ENCODE measurements around the gene MRTFB. TPM values are rescaled to one million over a fixed set of nuclear protein-coding genes. Genes with fewer than 3 reads are reported as not detected.
A peak's percentile ranks its signal among the peaks of the same experiment; 100 is the strongest.

The MRTFB gene
- total and polyA plus RNA-seq, 12 donors: 4.1 to 41.8 (median 32.5) TPM

DNA sequence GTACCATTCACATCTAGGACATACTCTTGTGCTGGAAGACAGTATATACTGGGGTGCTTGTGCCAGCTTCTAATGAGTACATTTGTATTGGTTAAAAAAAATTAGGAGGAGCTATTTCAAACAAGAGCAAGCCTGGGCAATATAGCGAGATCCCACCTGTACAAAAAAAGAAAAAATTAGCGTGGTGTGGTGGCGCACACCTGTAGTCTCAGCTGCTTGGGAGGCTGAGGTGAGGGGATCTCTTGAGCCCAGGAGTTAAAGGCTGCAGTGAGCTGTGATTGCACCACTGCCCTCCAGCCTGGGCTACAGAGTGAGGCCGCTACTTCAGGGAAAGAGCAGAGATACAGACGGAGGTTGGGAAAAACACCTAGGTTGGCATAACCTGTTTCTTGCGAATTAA, 1.2 kb downstream of the MRTFB start:
- Histone ChIP-seq H3K27ac (peak overlapping the region in 4 of 10 donors; percentile 18 to 92 (median 86)), H3K27me3 (no peaks in the 10 kb centered on the region), H3K4me3 (peak overlapping the region in 9 of 10 donors; percentile 73 to 99 (median 93)), H3K9me3 (no peaks in the 10 kb centered on the region), H3K4me1 (peaks cover 0 to 37% (median 19%) of the 10 kb centered on the region in 9 donors), H3K36me3 (peaks cover 0 to 8% (median 0%) of the 10 kb centered on the region in 9 donors)
- intact Hi-C loops (cut with DNase I): loop anchor here in 7 of 10 donors (5.0 to 10.0 kb wide), 8 partner anchors 68 to 150 kb away; partner anchors contain the start of gene ERCC4 (in 4 of the 7)
- ATAC-seq: no peak
- 99 to 100% methylated on average over 6 of the region's 6 CpGs for WGBS, 2 donors
- DNase-seq: no peak
- TF ChIP-seq, protein P1, sequence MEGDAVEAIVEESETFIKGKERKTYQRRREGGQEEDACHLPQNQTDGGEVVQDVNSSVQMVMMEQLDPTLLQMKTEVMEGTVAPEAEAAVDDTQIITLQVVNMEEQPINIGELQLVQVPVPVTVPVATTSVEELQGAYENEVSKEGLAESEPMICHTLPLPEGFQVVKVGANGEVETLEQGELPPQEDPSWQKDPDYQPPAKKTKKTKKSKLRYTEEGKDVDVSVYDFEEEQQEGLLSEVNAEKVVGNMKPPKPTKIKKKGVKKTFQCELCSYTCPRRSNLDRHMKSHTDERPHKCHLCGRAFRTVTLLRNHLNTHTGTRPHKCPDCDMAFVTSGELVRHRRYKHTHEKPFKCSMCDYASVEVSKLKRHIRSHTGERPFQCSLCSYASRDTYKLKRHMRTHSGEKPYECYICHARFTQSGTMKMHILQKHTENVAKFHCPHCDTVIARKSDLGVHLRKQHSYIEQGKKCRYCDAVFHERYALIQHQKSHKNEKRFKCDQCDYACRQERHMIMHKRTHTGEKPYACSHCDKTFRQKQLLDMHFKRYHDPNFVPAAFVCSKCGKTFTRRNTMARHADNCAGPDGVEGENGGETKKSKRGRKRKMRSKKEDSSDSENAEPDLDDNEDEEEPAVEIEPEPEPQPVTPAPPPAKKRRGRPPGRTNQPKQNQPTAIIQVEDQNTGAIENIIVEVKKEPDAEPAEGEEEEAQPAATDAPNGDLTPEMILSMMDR (IDR thresholded peaks at IDR 0.05): no peak

DNA sequence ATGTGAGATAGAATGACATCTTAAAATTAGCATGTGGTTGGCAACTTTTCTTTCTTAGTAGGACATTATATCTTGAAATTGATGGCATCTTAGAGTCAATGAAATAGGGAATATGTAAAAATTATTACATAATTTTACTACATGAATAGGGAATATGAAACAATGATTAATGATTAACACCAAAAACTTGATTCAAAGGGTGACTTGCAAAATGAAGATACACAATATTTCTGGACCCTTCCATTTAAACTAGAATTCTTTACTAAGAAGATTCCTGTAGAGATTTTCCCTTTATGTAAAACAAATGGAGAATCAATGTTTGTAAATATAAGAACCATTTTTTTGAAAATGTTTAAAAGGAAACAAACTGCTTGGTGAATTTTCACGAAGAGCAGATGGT, 3.4 kb downstream of the MRTFB start:
- no peak overlapping the region for H3K4me3 ChIP-seq
- 70 to 79% methylated on average over 1 of the region's 1 CpG for WGBS, 2 donors
- no peaks in the 10 kb centered on the region for H3K27me3 ChIP-seq
- peaks cover 0 to 13% (median 2%) of the 10 kb centered on the region in 9 donors for H3K36me3 ChIP-seq
- no peak overlapping the region for H3K27ac ChIP-seq
- DNase-seq (no peak), ATAC-seq (no peak)
- intact Hi-C loops (cut with DNase I): loop anchor here in 7 of 10 donors (5.0 to 10.0 kb wide), 8 partner anchors 70 to 152 kb away; partner anchors contain the start of gene ERCC4 (in 4 of the 7)
- H3K9me3 ChIP-seq: no peaks in the 10 kb centered on the region
- TF ChIP-seq, protein P1 (IDR thresholded peaks at IDR 0.05): no peak
- H3K4me1 ChIP-seq: peaks cover 0 to 37% (median 19%) of the 10 kb centered on the region in 9 donors

DNA sequence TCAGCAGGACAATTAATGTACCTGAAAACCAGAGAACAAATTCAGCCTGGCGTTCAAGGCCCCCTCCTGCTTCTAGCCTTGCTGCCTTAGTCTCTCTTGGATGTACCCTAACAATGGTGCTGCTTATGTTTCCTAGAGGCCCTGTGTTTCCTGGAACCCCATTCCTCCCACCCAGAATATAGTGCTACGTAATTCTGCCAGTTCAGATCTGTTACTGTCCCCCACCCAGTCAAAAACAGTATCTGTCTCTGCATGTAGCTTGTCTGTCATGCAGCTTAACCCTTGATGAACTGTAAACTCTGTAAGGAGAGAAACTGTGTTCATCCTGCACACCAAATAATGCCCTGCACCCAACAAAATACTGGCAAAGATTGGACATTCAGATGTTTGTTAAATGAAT, 6.8 kb downstream of the MRTFB start:
- 81 to 90% methylated on average over 2 of the region's 2 CpGs for WGBS, 2 donors
- ATAC-seq (no peak), DNase-seq (no peak)
- Histone ChIP-seq H3K4me1 (peaks cover 0 to 23% (median 4%) of the 10 kb centered on the region in 9 donors), H3K4me3 (no peak overlapping the region), H3K9me3 (no peaks in the 10 kb centered on the region), H3K27me3 (no peaks in the 10 kb centered on the region), H3K36me3 (peaks cover 0 to 41% (median 9%) of the 10 kb centered on the region in 9 donors), H3K27ac (no peak overlapping the region)
- TF ChIP-seq, protein P1 (IDR thresholded peaks at IDR 0.05): no peak
- intact Hi-C loops (cut with DNase I): loop anchor here in 4 of 10 donors (10.0 kb wide), 4 partner anchors 73 to 153 kb away; partner anchors contain the start of gene ERCC4 (in 1 of the 4)

DNA sequence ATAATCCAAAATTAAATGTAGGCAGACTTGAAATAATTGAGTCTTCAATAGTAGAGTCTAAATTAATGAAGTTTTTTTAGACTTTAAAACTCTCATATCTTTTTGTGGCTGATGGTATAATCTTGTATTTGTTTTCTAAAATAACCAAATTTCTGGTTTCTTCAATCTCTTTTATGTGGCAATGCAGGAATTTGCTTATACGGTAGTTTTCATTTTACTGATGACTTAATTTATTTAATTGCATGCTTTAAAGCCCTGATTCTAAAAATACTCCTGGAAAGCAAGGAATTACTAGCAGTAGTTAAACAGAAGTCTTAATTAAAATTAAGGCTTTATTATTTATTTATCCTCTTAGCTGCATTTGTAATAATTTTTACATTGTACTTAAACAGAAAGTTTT, 15.4 kb downstream of the MRTFB start:
- Histone ChIP-seq H3K36me3 (peaks cover 0 to 27% (median under 1%) of the 10 kb centered on the region in 9 donors), H3K4me3 (no peak overlapping the region), H3K27ac (no peak overlapping the region), H3K27me3 (no peaks in the 10 kb centered on the region), H3K4me1 (peaks cover 0 to 49% (median 34%) of the 10 kb centered on the region in 9 donors), H3K9me3 (no peaks in the 10 kb centered on the region)
- intact Hi-C loops (cut with DNase I): loop anchor here in 2 of 10 donors (5.0 to 10.0 kb wide), 2 partner anchors 101 to 108 kb away; no protein-coding TSS in a partner anchor
- TF ChIP-seq, protein P1 (IDR thresholded peaks at IDR 0.05): no peak
- no peak for ATAC-seq
- no peak for DNase-seq
- WGBS, 2 donors: 68 to 74% methylated on average over 1 of the region's 1 CpG
